ENCODE results near the gene TTC12. TPM values are rescaled to one million over a fixed set of nuclear protein-coding genes. Genes with fewer than 3 reads are reported as not detected.

The TTC12 gene
- total RNA-seq, 1 donor from 2014 or later: 5.3 TPM

- no peak for ATAC-seq
- intact Hi-C loops (cut with DNase I): no loop called here
- no peak for DNase-seq (ENCODE audit: missing footprints)
These were observed 96.2 kb downstream of the TTC12 start for GRCh38 chr11:113410414-113411135.

DNA sequence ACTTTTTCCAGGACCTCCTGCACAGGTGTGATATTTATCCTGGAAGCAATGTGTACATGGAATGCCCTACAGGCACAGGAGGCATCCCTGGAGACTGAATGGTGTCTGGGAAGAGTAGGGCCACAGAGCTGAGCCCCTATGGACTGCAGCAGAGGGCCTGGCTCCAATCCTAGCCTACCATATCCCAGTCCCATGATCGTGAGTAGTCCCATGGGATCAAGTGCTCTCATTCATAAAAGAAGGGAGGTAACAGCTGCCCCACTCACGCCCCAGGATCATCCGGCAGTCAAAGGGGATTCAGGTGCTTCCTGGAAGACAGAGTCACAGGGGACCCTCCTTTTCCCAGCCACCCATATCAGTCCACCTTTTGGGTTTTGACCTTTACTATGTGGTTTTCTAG is 97.2 kb downstream of the TTC12 start:
- intact Hi-C loops (cut with DNase I): no loop called here
- DNase-seq (ENCODE audit: missing footprints): no peak
- ATAC-seq: no peak

- no peak for DNase-seq (ENCODE audit: missing footprints)
- no peak for ATAC-seq
- intact Hi-C loops (cut with DNase I): no loop called here
These were observed 98.3 kb downstream of the TTC12 start for GRCh38 chr11:113412675-113413074.

GRCh38 chr11:113415343-113415742 is 101.0 kb downstream of the TTC12 start:
- intact Hi-C loops (cut with DNase I): no loop called here
- DNase-seq (ENCODE audit: missing footprints) (no peak), ATAC-seq (no peak)

Other genes starting within 250 kb of the TTC12 start
- gene ANKK1, start 73.2 kb downstream of the TTC12 start, total RNA-seq: not detected
- not detected for gene DRD2, start 160.8 kb downstream of the TTC12 start, total RNA-seq

All from Right ventricle myocardium inferior (tissue), 1 donor.